NCI-H187 (cell line): Measurements from ENCODE around the gene KCNIP4.

Experiments used
- DNase-seq, 2 experiments: peaks; one replicate each; lab custom pipeline; 2025; lab: John Stamatoyannopoulos, UW

Gene KCNIP4

GRCh38 chr4:21763855-21764254 is 184.7 kb downstream of the KCNIP4 start:
- DNase-seq: no peak

GRCh38 chr4:21757248-21757647 is 191.3 kb downstream of the KCNIP4 start:
- DNase-seq: no peak

- DNase-seq: no peak
Observed at GRCh38 chr4:21753084-21753760, 195.3 kb downstream of the KCNIP4 start.

- no peak for DNase-seq
Observed at GRCh38 chr4:21752616-21753015, 196.0 kb downstream of the KCNIP4 start.

GRCh38 chr4:21749924-21750323 is 198.6 kb downstream of the KCNIP4 start:
- DNase-seq: no peak

GRCh38 chr4:21749412-21749811 is 199.2 kb downstream of the KCNIP4 start:
- no peak for DNase-seq

GRCh38 chr4:21744046-21744445 is 204.5 kb downstream of the KCNIP4 start:
- DNase-seq: no peak

GRCh38 chr4:21742326-21742725 is 206.2 kb downstream of the KCNIP4 start:
- DNase-seq: no peak

- DNase-seq: no peak
Observed at GRCh38 chr4:21738821-21739220, 209.8 kb downstream of the KCNIP4 start.

- no peak for DNase-seq
Observed at GRCh38 chr4:21735866-21736265, 212.7 kb downstream of the KCNIP4 start.

GRCh38 chr4:21733894-21734630 is 214.5 kb downstream of the KCNIP4 start:
- no peak for DNase-seq

- no peak for DNase-seq
Observed at GRCh38 chr4:21728304-21728703, 220.3 kb downstream of the KCNIP4 start.

- no peak for DNase-seq
Observed at GRCh38 chr4:21726255-21726815, 222.2 kb downstream of the KCNIP4 start.

GRCh38 chr4:21722157-21722839 is 226.3 kb downstream of the KCNIP4 start:
- no peak for DNase-seq

GRCh38 chr4:21716531-21716930 is 232.0 kb downstream of the KCNIP4 start:
- DNase-seq: no peak

GRCh38 chr4:21710179-21710835 is 238.3 kb downstream of the KCNIP4 start:
- no peak for DNase-seq

- DNase-seq: no peak
Observed at GRCh38 chr4:21709761-21710160, 238.8 kb downstream of the KCNIP4 start.

GRCh38 chr4:21709031-21709430 is 239.5 kb downstream of the KCNIP4 start:
- no peak for DNase-seq

GRCh38 chr4:21699446-21699845 is 249.1 kb downstream of the KCNIP4 start:
- no peak for DNase-seq

GRCh38 chr4:21697583-21697982 is 251.0 kb downstream of the KCNIP4 start:
- no peak for DNase-seq

- DNase-seq: no peak
Observed at GRCh38 chr4:21695141-21695540, 253.4 kb downstream of the KCNIP4 start.

GRCh38 chr4:21692241-21692640 is 256.3 kb downstream of the KCNIP4 start:
- DNase-seq: no peak
